HepG2 (cell line): ENCODE data around the gene SLC22A23. TPM values are rescaled to one million over a fixed set of nuclear protein-coding genes. Genes with fewer than 3 reads are reported as not detected.

Source experiments
- SRSF4 ChIP-seq: fragments of 200-400 bp; formaldehyde crosslinking; IDR thresholded peaks from one replicate; pipeline ENCODE4 v1.6.1; 2018; ENCODE audit warnings: mild to moderate bottlenecking, low read depth, low read length, moderate library complexity; ENCODE audit not compliant: poor library complexity, severe bottlenecking
- TSC22D2 ChIP-seq: sonication (generic); formaldehyde crosslinking; IDR thresholded peaks from 2 replicates; pipeline ENCODE4 v1.5.1; 2020; ENCODE audit warnings: missing genetic modification reagents, mild to moderate bottlenecking, borderline replicate concordance
- ZBTB38 ChIP-seq: sonication (generic); formaldehyde crosslinking; IDR thresholded peaks from 2 replicates; pipeline ENCODE4 v1.5.1; 2020; ENCODE audit warnings: mild to moderate bottlenecking, missing genetic modification reagents
- ZBTB8A ChIP-seq: sonication (generic); formaldehyde crosslinking; IDR thresholded peaks from 2 replicates; pipeline ENCODE4 v1.4.0; 2020; ENCODE audit warnings: mild to moderate bottlenecking, low read depth, missing genetic modification reagents, borderline replicate concordance
- polyA plus RNA-seq, 8 experiments: library from polyadenylated mRNA; depleted of rRNA in 3 of 8; stranded (reverse) in 7 of 8; unstranded in 1 of 8; fragments of >200 nt; fragmentation: Illumina TruSeq in 4 of 8; extraction: Trizol in 4 of 8; gene quantifications; 2 replicates each; pipeline versions ENCODE4 v1.2.1 to v1.2.3, GENCODE V29; 2011 to 2016; ENCODE audit warnings: low read depth in 4 of 8, missing spikeins in 1 of 8, mixed read lengths in 1 of 8; ENCODE audit not compliant: insufficient read depth in 1 of 8
- total RNA-seq, 5 experiments: library from RNA; depleted of rRNA; stranded (reverse); fragments of >200 nt; fragmentation: Illumina TruSeq; extraction: Trizol; gene quantifications; 2 replicates each; pipeline ENCODE4 v1.2.3, GENCODE V29; 2016; ENCODE audit warnings: low read depth in 1 of 5
- TF ChIP-seq, protein P1 (sequence below): sonication (generic); formaldehyde crosslinking; IDR thresholded peaks from 2 replicates; pipeline ENCODE4 v1.5.1; 2020; ENCODE audit warnings: mild to moderate bottlenecking, missing genetic modification reagents, moderate library complexity
- TF ChIP-seq, protein P2 (sequence below): sonication (generic); formaldehyde crosslinking; IDR thresholded peaks from 2 replicates; pipeline ENCODE4 v1.9.0; 2022; ENCODE audit warnings: low read depth, missing genetic modification reagents

The SLC22A23 gene
- total and polyA plus RNA-seq, 2 of the 13 experiments (the other 11 are each of a cell fraction or from before 2014, with no cell fraction given): 11.8 to 17.5 TPM

DNA sequence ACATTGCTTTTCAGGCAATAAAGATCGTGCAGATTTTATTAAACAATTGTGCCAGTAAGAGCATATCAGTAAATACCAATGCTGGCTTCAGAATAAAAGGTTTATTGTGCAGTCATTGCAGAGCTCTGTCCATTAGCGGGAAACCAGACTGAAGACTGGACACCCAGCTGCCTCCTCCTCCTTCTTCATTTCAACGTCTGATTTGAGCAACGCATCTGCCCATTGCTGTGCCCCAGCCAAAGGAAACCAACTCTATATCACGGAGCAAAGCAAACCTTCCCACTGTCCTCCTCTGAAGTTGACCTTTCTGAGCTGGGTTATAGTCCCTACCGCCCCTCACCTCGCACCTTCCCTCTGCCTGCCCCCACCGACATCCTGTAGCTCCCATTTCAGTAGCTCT is 80.8 kb downstream of the SLC22A23 start (continued):
- TF ChIP-seq, protein P1, sequence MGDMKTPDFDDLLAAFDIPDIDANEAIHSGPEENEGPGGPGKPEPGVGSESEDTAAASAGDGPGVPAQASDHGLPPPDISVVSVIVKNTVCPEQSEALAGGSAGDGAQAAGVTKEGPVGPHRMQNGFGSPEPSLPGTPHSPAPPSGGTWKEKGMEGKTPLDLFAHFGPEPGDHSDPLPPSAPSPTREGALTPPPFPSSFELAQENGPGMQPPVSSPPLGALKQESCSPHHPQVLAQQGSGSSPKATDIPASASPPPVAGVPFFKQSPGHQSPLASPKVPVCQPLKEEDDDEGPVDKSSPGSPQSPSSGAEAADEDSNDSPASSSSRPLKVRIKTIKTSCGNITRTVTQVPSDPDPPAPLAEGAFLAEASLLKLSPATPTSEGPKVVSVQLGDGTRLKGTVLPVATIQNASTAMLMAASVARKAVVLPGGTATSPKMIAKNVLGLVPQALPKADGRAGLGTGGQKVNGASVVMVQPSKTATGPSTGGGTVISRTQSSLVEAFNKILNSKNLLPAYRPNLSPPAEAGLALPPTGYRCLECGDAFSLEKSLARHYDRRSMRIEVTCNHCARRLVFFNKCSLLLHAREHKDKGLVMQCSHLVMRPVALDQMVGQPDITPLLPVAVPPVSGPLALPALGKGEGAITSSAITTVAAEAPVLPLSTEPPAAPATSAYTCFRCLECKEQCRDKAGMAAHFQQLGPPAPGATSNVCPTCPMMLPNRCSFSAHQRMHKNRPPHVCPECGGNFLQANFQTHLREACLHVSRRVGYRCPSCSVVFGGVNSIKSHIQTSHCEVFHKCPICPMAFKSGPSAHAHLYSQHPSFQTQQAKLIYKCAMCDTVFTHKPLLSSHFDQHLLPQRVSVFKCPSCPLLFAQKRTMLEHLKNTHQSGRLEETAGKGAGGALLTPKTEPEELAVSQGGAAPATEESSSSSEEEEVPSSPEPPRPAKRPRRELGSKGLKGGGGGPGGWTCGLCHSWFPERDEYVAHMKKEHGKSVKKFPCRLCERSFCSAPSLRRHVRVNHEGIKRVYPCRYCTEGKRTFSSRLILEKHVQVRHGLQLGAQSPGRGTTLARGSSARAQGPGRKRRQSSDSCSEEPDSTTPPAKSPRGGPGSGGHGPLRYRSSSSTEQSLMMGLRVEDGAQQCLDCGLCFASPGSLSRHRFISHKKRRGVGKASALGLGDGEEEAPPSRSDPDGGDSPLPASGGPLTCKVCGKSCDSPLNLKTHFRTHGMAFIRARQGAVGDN (CRISPR knock-in tag): peak; percentile 18; the same call in 1 of the 2 replicates
- TF ChIP-seq ZBTB8A (CRISPR knock-in tag): no peak
- TF ChIP-seq TSC22D2: no peak
- TF ChIP-seq, protein P2, sequence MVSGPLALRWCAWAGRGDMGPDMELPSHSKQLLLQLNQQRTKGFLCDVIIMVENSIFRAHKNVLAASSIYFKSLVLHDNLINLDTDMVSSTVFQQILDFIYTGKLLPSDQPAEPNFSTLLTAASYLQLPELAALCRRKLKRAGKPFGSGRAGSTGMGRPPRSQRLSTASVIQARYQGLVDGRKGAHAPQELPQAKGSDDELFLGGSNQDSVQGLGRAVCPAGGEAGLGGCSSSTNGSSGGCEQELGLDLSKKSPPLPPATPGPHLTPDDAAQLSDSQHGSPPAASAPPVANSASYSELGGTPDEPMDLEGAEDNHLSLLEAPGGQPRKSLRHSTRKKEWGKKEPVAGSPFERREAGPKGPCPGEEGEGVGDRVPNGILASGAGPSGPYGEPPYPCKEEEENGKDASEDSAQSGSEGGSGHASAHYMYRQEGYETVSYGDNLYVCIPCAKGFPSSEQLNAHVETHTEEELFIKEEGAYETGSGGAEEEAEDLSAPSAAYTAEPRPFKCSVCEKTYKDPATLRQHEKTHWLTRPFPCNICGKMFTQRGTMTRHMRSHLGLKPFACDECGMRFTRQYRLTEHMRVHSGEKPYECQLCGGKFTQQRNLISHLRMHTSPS (CRISPR knock-in tag): no peak
- peak; percentile 98 for TF ChIP-seq ZBTB38
- no peak for TF ChIP-seq SRSF4
